Neural cell (in vitro differentiated cells): ENCODE data around the gene RAD51B. TPM values are rescaled to one million over a fixed set of nuclear protein-coding genes. Genes with fewer than 3 reads are reported as not detected.

ENCODE experiments used
- H2AFZ ChIP-seq: fragments of 200-600, 300-800 bp; sonication (generic), shearing (Covaris generic); 2 replicates; pipeline ENCODE4 v1.6.0; 2014; ENCODE audit warnings: low read depth, mild to moderate bottlenecking, antibody characterized with exemption, low read length, moderate library complexity
- H3F3A ChIP-seq: fragments of 200-600 bp; shearing (Covaris generic); 2 replicates; pipeline ENCODE4 v1.6.1; 2016; ENCODE audit warnings: mild to moderate bottlenecking, moderate library complexity, mixed read lengths, antibody characterized with exemption, low read length; ENCODE audit not compliant: insufficient read depth, poor library complexity, severe bottlenecking
- H3K27ac ChIP-seq: fragments of 200-600, 300-800 bp; sonication (generic), shearing (Covaris generic); 2 replicates; pipeline ENCODE4 v1.5.1; 2014; ENCODE audit warnings: mild to moderate bottlenecking, low read length, moderate library complexity
- H3K27me3 ChIP-seq: fragments of 300-800, 200-600 bp; sonication (generic), shearing (Covaris generic); 2 replicates; pipeline ENCODE4 v1.6.0; 2014; ENCODE audit warnings: mild to moderate bottlenecking, low read depth, low read length, moderate library complexity; ENCODE audit not compliant: insufficient read depth
- H3K36me3 ChIP-seq: fragments of 300-800, 200-600 bp; sonication (generic), shearing (Covaris generic); 2 replicates; pipeline ENCODE4 v1.5.1; 2014; ENCODE audit warnings: mild to moderate bottlenecking, antibody characterized with exemption, low read length, moderate library complexity; ENCODE audit not compliant: insufficient read depth
- H3K4me2 ChIP-seq: fragments of 300-800, 200-600 bp; sonication (generic), shearing (Covaris generic); 2 replicates; pipeline ENCODE4 v1.6.0; 2014; ENCODE audit warnings: mild to moderate bottlenecking, low read length
- H3K4me3 ChIP-seq: fragments of 300-800, 200-600 bp; sonication (generic), shearing (Covaris generic); 2 replicates; pipeline ENCODE4 v1.5.1; 2014; ENCODE audit warnings: mild to moderate bottlenecking, low read length, moderate library complexity
- H3K79me2 ChIP-seq: fragments of 200-600 bp; shearing (Covaris generic); replicated peaks from 2 replicates; pipeline ENCODE4 v1.6.0; 2014; ENCODE audit warnings: mild to moderate bottlenecking, low read length, moderate library complexity; ENCODE audit not compliant: insufficient read depth
- H3K9ac ChIP-seq: fragments of 300-800, 200-600 bp; sonication (generic), shearing (Covaris generic); 2 replicates; pipeline ENCODE4 v1.6.1; 2016; ENCODE audit warnings: mild to moderate bottlenecking, low read length, mixed read lengths
- H3K9me2 ChIP-seq: fragments of 200-600 bp; shearing (Covaris generic); 2 replicates; pipeline ENCODE4 v1.6.1; 2016; ENCODE audit warnings: mild to moderate bottlenecking, low read length, mixed read lengths; ENCODE audit not compliant: insufficient read depth
- H3K9me3 ChIP-seq: fragments of 200-600, 300-800 bp; sonication (generic), shearing (Covaris generic); 2 replicates; pipeline ENCODE4 v1.6.1; 2016; ENCODE audit warnings: mild to moderate bottlenecking, mixed run types, low read length, moderate library complexity, mixed read lengths
- H4K20me1 ChIP-seq: fragments of 200-600 bp; shearing (Covaris generic); 2 replicates; pipeline ENCODE4 v1.6.1; 2016; ENCODE audit warnings: mild to moderate bottlenecking, mixed run types; ENCODE audit not compliant: insufficient read depth
- CTCF ChIP-seq: fragments of 450-650 bp; IDR thresholded peaks from 2 replicates; pipeline ENCODE4 v1.5.1; 2014; ENCODE audit warnings: antibody characterized with exemption, mild to moderate bottlenecking, moderate library complexity; ENCODE audit not compliant: poor library complexity, severe bottlenecking
- EP300 ChIP-seq: fragments of 450-650 bp; conservative IDR thresholded peaks from 2 replicates; pipeline ENCODE4 v1.6.1; 2014; ENCODE audit warnings: antibody characterized with exemption, mild to moderate bottlenecking, moderate library complexity; ENCODE audit not compliant: poor library complexity, severe bottlenecking
- EZH2 ChIP-seq: fragments of 200-600, 300-800 bp; shearing (Covaris generic), sonication (generic); IDR thresholded peaks from 2 replicates; pipeline ENCODE4 v1.6.1; 2014; ENCODE audit warnings: antibody characterized with exemption, low read length, borderline replicate concordance, mild to moderate bottlenecking; ENCODE audit not compliant: insufficient read depth, poor library complexity, severe bottlenecking
- MXI1 ChIP-seq: fragments of 450-650 bp; conservative IDR thresholded peaks from 2 replicates; pipeline ENCODE4 v1.6.1; 2014; ENCODE audit warnings: antibody characterized with exemption, mild to moderate bottlenecking; ENCODE audit not compliant: poor library complexity, severe bottlenecking
- POLR2AphosphoS5 ChIP-seq: IDR thresholded peaks from 2 replicates; pipeline ENCODE4 v1.6.1; 2012
- RAD21 ChIP-seq: fragments of 450-650 bp; conservative IDR thresholded peaks from 2 replicates; pipeline ENCODE4 v1.6.1; 2014; ENCODE audit warnings: antibody characterized with exemption, mild to moderate bottlenecking, moderate library complexity
- REST ChIP-seq: IDR thresholded peaks from 2 replicates; pipeline ENCODE4 v1.6.1; 2012; ENCODE audit warnings: borderline replicate concordance
- SMC3 ChIP-seq: fragments of 450-650 bp; conservative IDR thresholded peaks from 2 replicates; pipeline ENCODE4 v1.6.1; 2014; ENCODE audit warnings: antibody characterized with exemption, mild to moderate bottlenecking, moderate library complexity; ENCODE audit not compliant: poor library complexity
- TAF1 ChIP-seq: IDR thresholded peaks from 2 replicates; pipeline ENCODE4 v1.6.1; 2012; ENCODE audit warnings: low read depth
- polyA plus RNA-seq: library from polyadenylated mRNA; depleted of rRNA; stranded (reverse); fragments of >200 nt; gene quantifications from 2 replicates; pipeline ENCODE4 v1.2.3, GENCODE V29; 2014

The RAD51B gene
- polyA plus RNA-seq, 1 donor from 2014 or later: 3.1 TPM

- Histone ChIP-seq H2AFZ (no peak overlapping the region), H3K9me3 (no peaks in the 10 kb centered on the region), H4K20me1 (no peaks in the 10 kb centered on the region), H3K27me3 (no peaks in the 10 kb centered on the region), H3K27ac (no peak overlapping the region), H3K4me2 (no peak overlapping the region), H3K79me2 (no peaks in the 10 kb centered on the region), H3K4me3 (no peak overlapping the region), H3K36me3 (no peaks in the 10 kb centered on the region), H3K9ac (no peak overlapping the region), H3F3A (no peaks in the 10 kb centered on the region), H3K9me2 (no peaks in the 10 kb centered on the region)
- no peak for TF ChIP-seq TAF1
- TF ChIP-seq CTCF: no peak
- no peak for TF ChIP-seq SMC3
- TF ChIP-seq EZH2: no peak
- TF ChIP-seq MXI1: no peak
- no peak for TF ChIP-seq REST
- TF ChIP-seq POLR2AphosphoS5: no peak
- TF ChIP-seq RAD21: no peak
- no peak for TF ChIP-seq EP300
Measured at GRCh38 chr14:67882986-67883555, 63.5 kb downstream of the RAD51B start.

- Histone ChIP-seq H2AFZ (no peak overlapping the region), H3K9ac (no peak overlapping the region), H3K36me3 (no peaks in the 10 kb centered on the region), H3F3A (no peaks in the 10 kb centered on the region), H3K9me2 (no peaks in the 10 kb centered on the region), H3K9me3 (no peaks in the 10 kb centered on the region), H3K4me3 (no peak overlapping the region), H3K4me2 (no peak overlapping the region), H4K20me1 (no peaks in the 10 kb centered on the region), H3K79me2 (no peaks in the 10 kb centered on the region), H3K27me3 (no peaks in the 10 kb centered on the region), H3K27ac (no peak overlapping the region)
- TF ChIP-seq POLR2AphosphoS5: no peak
- peak; percentile 37 for TF ChIP-seq CTCF
Measured at GRCh38 chr14:67883717-67884116, 64.1 kb downstream of the RAD51B start.
